Measurements from ENCODE around the gene ARSJ.

DNA sequence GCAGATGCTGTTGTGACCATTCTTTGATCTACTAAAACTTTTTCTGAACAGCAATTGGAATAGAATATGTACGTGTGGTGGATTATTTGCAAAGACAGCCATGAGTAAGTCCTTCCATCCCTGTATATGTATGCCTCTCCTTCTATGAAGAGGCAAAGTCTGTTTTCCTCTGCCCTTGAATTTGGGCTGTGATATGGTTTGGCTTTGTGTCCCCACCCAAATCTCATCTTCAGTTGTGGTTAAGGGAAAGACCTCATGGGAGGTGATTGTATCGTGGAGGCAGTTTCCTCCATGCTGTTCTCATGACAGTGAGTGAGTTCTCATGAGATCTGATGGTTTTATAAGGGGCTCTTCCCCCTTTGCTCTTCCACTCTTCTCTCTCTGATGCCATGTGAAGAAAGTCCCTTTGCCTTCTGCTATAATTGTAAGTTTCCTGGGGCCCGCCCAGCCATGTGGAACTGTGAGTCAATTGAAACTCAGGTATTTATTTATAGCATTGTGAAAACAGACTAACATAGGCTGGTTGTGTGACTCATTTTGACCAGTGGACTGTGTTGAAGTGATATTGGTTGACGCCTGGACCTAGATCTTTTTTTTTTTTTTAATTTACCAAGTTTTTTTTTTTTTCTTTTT, 109.6 kb downstream of the ARSJ start:
- TF ChIP-seq, protein P1, sequence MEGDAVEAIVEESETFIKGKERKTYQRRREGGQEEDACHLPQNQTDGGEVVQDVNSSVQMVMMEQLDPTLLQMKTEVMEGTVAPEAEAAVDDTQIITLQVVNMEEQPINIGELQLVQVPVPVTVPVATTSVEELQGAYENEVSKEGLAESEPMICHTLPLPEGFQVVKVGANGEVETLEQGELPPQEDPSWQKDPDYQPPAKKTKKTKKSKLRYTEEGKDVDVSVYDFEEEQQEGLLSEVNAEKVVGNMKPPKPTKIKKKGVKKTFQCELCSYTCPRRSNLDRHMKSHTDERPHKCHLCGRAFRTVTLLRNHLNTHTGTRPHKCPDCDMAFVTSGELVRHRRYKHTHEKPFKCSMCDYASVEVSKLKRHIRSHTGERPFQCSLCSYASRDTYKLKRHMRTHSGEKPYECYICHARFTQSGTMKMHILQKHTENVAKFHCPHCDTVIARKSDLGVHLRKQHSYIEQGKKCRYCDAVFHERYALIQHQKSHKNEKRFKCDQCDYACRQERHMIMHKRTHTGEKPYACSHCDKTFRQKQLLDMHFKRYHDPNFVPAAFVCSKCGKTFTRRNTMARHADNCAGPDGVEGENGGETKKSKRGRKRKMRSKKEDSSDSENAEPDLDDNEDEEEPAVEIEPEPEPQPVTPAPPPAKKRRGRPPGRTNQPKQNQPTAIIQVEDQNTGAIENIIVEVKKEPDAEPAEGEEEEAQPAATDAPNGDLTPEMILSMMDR (IDR thresholded peaks at IDR 0.05; ENCODE audit: control extremely low read depth in 1 of 3, insufficient read depth in 1 of 3, low read depth in 1 of 3, low read length in 3 of 3): no peak
- TF ChIP-seq HDAC2 (IDR thresholded peaks at IDR 0.05; ENCODE audit: borderline replicate concordance in 1 of 2, low read depth in 2 of 2, low read length in 2 of 2): no peak
- no peak for TF ChIP-seq GTF2F1 (IDR thresholded peaks at IDR 0.05; ENCODE audit: borderline replicate concordance, low read depth, low read length)
- no peak for TF ChIP-seq TEAD4 (IDR thresholded peaks at IDR 0.05; ENCODE audit: low read depth, low read length)
- no peak for TF ChIP-seq EZH2 (IDR thresholded peaks at IDR 0.05; ENCODE audit: low read depth, low read length, severe bottlenecking)
- TF ChIP-seq POLR2AphosphoS5 (IDR thresholded peaks at IDR 0.05; ENCODE audit: low read depth, low read length): no peak

Measured in H1 (cell line).